Measurements from ENCODE around the gene GPA33. TPM values are rescaled to one million over a fixed set of nuclear protein-coding genes. Genes with fewer than 3 reads are reported as not detected.

Gene GPA33
- polyA plus RNA-seq, 2 of the 4 experiments (the other 2 are of a cell fraction): not detected

DNA sequence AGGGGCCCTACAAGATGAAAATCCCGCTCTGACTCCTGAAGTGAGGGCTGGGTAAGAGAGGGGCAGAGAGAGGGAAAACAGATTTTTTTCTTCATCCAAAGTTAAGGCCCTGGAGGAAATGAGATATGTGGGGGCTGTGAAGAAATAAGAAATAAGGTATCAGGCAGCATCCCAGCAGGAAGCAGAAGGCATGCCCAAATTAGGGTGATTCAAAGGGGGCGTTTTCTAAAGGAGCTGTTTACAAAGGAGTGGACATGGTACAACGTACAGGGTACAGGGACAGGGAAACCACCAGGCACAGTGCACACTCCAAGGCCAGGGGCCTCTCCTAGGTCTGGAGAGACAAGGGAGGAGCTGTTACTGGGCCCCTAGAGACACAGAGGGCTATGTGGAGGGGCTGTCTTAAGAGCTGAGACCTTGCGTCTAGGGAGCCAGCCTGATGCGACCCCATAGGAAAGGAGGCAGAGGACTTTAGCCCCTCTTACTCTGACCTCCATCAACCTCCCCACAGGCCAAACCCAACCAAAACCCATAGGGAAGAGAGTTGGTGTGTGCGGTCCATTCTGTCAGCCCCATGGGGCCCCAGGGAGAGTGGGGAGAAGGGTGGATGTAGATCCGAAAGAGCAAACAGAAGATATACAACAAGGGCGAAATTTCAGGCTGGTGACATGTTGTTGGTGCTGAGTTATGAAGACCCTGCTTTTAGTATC lies 42.3 kb upstream of the GPA33 start:
- CTCF ChIA-PET: no interaction called here
- WGBS (ENCODE audit: missing lambda C conversion rate): 45% methylated on average over 8 of the region's 8 CpGs
- POLR2A ChIA-PET: no interaction called here
- H3K4me1 ChIP-seq: peaks cover 8% of the 10 kb centered on the region; the same call in 1 of the 3 replicates
- no peak overlapping the region for H3K27ac ChIP-seq
- no peak for FAIRE-seq
- ATAC-seq: no peak
- TF ChIP-seq NPAS2 (CRISPR knock-in tag; IDR thresholded peaks at IDR 0.05; ENCODE audit: borderline replicate concordance) (no peak), RFX5 (IDR thresholded peaks at IDR 0.05) (no peak), ZNF302 (CRISPR knock-in tag; IDR thresholded peaks at IDR 0.05) (no peak), JUNB (IDR thresholded peaks at IDR 0.05) (no peak), SREBF2 (IDR thresholded peaks at IDR 0.05) (no peak), FOSB (CRISPR knock-in tag; IDR thresholded peaks at IDR 0.05) (no peak)
- TF ChIP-seq, protein P1, sequence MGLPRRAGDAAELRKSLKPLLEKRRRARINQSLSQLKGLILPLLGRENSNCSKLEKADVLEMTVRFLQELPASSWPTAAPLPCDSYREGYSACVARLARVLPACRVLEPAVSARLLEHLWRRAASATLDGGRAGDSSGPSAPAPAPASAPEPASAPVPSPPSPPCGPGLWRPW (IDR thresholded peaks at IDR 0.05): no peak
- TF ChIP-seq, protein P2, sequence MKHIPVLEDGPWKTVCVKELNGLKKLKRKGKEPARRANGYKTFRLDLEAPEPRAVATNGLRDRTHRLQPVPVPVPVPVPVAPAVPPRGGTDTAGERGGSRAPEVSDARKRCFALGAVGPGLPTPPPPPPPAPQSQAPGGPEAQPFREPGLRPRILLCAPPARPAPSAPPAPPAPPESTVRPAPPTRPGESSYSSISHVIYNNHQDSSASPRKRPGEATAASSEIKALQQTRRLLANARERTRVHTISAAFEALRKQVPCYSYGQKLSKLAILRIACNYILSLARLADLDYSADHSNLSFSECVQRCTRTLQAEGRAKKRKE (CRISPR knock-in tag; IDR thresholded peaks at IDR 0.05; ENCODE audit: low read depth): no peak
- H3K4me2 ChIP-seq: no peak overlapping the region
- no peak for DNase-seq (ENCODE audit: low read depth in 1 of 2, low spot score in 1 of 2)
- H3K4me3 ChIP-seq: no peak overlapping the region
- H3K9me3 ChIP-seq: no peaks in the 10 kb centered on the region

- Histone ChIP-seq H3K4me1 (peaks cover 2% of the 10 kb centered on the region; the same call in 1 of the 3 replicates), H3K9me3 (no peaks in the 10 kb centered on the region), H3K4me2 (no peak overlapping the region), H3K27ac (no peak overlapping the region), H3K4me3 (no peak overlapping the region)
- ChIA-PET POLR2A (no interaction called here), CTCF (interaction anchor here (1.0 to 1.8 kb wide), 2 partner anchors 8 to 65 kb away, joined by 3 to 6 read pairs; no protein-coding TSS in a partner anchor)
- DNase-seq (ENCODE audit: low read depth in 1 of 2, low spot score in 1 of 2): no peak
- TF ChIP-seq EP300 (IDR thresholded peaks at IDR 0.05) (no peak), POLR2AphosphoS2 (conservative IDR thresholded peaks at IDR 0.05; ENCODE audit: low read length) (no peak), ZFP36 (IDR thresholded peaks at IDR 0.05; ENCODE audit: borderline replicate concordance, partially characterized antibody) (no peak), ZSCAN20 (CRISPR knock-in tag; IDR thresholded peaks at IDR 0.05) (no peak), CHD2 (IDR thresholded peaks at IDR 0.05; ENCODE audit: low read length, partially characterized antibody) (no peak), MAFK (IDR thresholded peaks at IDR 0.05; ENCODE audit: partially characterized antibody) (no peak), HEYL (CRISPR knock-in tag; IDR thresholded peaks at IDR 0.05) (no peak), SMC3 (IDR thresholded peaks at IDR 0.05) (no peak), REST (IDR thresholded peaks at IDR 0.05) (no peak), EHF (CRISPR knock-in tag; IDR thresholded peaks at IDR 0.05) (no peak), SREBF2 (IDR thresholded peaks at IDR 0.05) (no peak), PBX3 (IDR thresholded peaks at IDR 0.05) (no peak), MYC (IDR thresholded peaks at IDR 0.05; ENCODE audit: borderline replicate concordance, low read length) (no peak), CEBPB (IDR thresholded peaks at IDR 0.05) (no peak), KDM1A (IDR thresholded peaks at IDR 0.05; ENCODE audit: low read depth) (no peak), ZC3H11A (IDR thresholded peaks at IDR 0.05) (no peak), MAZ (IDR thresholded peaks at IDR 0.05; ENCODE audit: borderline replicate concordance, low read depth, low read length) (no peak), GATA3 (IDR thresholded peaks at IDR 0.05; ENCODE audit: borderline replicate concordance) (no peak)
- whole genome bisulfite sequencing (ENCODE audit: missing lambda C conversion rate): 35% methylated on average over 4 of the region's 4 CpGs
- ATAC-seq: no peak
- no peak for FAIRE-seq
Observed at GRCh38 chr1:167130829-167131510, 40.8 kb upstream of the GPA33 start.
